SW 1271 (cell line): Measurements from ENCODE around the gene SOS1.
"Not testable (repeated sequence)": the region's sequence is repeated elsewhere in the genome, so short reads cannot be mapped to it uniquely, and the experiment has no call there.

Source experiments
- DNase-seq, 2 experiments: peaks; one replicate each; lab custom pipeline; 2025; lab: John Stamatoyannopoulos, UW

Gene SOS1

DNA sequence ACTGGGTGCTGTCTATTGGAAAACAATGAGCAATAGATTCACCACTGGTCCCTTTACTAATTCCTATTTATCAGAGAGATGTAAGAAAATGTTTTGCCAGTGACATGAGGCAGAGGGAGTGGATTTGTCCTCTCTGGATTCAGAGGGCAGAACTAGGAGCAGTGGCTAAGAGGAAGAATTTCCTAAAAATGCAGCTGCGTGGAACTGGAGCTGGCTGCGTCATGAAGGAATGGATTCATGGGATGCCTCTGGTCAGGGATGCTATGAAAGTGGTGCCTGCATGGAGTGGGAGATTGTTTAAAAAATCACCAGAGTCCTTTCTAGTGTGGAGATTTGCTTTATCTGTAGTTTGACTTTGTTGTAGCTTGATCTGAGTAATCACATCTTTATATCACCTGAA, 152.8 kb downstream of the SOS1 start:
- no peak for DNase-seq

DNA sequence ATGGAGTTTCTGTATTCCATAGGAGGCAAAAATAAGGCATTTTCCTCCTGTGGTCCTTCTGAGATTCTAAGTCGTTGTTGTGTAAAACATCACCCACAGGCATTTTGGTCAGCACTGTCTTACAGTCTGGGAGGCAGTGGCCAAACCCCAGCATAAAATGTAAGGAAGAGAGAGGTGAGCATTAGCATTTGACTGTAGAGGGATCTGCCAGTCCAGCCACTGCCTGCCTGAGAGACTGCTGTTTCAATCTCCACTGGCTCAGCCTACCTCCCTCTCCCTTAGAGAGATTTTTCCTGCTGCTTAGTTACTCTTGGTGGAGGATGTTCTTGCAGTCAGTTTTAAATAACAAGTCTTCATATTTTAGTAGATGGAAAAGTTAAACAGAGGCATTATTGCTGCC, 154.2 kb downstream of the SOS1 start:
- DNase-seq = no peak

DNA sequence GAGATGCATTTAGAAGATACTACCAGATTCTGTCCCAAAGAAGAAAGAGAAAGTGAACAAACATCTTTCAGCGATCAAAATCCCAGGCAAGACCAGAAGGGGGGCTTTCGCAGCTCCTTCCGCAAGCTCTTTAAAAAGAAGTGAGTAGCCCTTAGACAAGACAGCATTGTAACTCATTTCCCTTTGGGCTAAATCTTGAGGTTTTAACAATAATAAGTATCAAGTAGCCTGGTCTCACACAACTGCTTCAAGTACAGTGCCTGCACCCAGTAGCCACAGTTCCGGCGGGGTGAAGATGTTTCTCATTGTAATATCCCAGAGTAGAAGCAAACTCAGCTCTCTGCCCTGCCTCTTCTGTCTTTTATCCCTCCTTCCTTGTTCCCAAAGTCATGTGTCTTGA, 154.8 kb downstream of the SOS1 start:
- DNase-seq = no peak

DNA sequence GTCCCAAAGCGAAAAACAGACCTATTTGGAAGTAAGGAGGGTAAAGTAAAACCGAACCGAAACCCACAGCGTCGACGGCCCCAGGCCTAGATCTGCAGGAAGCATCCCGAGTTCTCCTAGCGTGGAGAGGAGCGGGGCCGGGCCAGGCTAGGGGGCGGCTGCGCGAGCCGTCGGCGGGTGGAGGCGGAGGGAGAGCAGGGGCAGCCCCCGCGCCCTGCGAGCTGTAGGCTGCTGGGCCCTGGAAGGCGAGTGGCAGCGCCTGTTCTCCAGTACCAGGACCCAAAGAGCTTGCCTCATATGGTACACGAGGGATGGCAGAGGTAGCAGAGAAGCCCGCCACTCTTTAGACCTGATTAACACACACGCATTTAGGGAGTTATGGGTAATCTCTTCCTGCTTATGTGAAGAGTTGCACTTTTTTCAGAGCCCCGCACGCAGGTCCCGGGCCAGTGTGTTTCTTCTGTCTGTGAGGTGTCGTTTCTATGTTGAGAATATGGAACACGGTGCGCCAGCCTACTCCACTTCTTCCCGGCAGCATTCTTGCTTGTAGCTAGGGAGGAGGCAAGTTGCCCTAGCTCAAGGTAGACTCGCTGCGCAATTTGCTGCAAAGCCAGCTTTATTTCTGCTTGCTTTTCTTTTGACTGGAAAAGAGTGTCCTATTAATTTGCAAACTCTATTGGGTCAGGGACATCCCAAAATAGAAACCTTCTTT, 160.1 kb downstream of the SOS1 start:
- DNase-seq = no peak

DNA sequence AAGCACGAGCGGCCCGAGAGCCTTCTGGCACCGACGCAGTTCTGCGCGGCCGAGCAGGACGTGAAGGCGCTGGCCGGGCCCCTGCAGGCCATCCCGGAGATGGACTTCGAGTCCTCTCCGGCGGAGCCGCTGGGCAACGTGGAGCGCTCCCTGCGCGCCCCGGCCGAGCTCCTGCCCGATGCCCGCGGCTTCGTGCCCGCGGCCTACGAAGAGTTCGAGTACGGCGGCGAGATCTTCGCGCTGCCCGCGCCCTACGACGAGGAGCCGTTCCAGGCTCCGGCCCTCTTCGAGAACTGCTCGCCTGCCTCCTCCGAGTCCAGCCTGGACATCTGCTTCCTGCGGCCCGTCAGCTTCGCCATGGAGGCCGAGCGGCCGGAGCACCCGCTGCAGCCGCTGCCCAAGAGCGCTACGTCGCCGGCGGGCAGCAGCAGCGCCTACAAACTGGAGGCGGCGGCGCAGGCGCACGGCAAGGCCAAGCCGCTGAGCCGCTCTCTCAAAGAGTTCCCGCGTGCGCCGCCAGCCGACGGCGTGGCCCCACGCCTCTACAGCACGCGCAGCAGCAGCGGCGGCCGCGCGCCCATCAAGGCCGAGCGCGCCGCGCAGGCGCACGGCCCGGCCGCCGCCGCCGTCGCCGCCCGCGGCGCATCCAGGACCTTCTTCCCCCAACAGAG, 160.8 kb downstream of the SOS1 start:
- DNase-seq = no peak

GRCh38 chr2:38959466-38959865, 161.4 kb downstream of the SOS1 start:
- no peak for DNase-seq

DNA sequence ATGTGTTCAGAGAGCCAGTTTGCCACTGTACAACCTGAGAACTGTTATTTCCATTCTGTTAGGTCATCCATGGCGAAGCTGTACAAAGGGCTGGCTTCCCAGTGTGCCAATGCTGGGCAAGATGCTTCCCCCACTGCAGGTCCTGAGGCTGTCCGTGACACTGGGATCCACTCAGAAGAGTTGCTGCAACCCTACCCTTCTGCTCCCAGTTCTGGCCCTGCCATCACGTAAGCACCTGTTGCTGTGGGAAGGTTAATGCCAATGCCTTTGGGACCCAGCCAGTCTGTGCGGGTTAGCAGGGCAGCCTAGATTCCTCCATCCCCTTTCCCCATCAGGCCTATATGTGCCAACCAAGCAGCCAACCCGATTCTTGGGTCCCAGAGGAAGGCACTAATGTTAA, 162.9 kb downstream of the SOS1 start:
- no peak for DNase-seq

GRCh38 chr2:38951766-38952165, 169.1 kb downstream of the SOS1 start:
- no peak for DNase-seq

GRCh38 chr2:38948995-38949394, 171.9 kb downstream of the SOS1 start:
- no peak for DNase-seq

GRCh38 chr2:38948387-38948882, 172.4 kb downstream of the SOS1 start:
- DNase-seq = no peak

DNA sequence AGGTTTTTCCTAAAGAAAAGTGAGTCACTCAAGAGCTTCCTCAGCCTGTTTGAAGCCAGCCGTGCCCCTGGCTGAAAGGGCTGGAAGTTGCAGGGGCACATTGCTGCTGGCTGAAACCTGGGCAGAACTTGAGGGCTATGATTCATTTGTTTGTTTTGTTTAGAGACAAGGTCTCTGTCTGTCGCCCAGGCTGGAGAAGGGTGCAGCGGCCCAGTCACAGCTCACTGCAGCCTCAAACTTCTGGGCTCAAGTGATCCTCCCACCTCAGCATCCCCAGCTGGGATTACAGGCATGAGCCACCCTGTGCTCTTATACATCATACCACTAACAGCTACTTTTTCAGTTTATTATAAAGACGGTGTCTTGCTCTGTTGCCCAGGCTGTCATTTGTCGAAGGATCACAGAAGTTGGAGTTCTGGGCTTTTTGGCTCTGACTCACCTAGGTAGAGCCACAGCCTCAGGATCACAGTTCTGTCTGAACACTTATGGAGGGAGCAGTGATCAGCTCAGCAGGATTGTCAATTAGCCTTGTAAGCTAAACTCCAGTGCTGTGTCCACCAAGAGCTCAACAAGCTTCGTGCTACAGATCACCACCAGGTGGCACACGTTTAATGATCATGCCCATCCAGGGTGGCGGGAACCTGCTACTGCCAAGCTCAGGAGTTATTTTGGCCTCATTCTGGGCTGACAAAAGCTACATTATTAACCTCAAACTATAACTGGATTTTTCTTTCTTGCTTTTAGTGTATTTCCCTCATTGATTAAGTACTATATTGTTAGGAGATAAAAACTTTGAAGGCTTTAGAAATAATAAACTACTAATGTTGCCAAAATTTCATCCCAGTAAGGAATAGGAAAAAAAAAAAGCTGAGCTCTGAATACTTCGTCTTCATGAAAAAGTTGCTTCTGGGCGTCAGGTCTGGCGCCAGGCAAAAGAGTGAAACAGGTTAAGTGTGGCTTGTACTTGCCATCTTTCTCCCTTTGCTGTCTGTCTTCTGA, 173.3 kb downstream of the SOS1 start:
- DNase-seq = peak; percentile 21 to 82

GRCh38 chr2:38945911-38946310, 174.9 kb downstream of the SOS1 start:
- DNase-seq = no peak

DNA sequence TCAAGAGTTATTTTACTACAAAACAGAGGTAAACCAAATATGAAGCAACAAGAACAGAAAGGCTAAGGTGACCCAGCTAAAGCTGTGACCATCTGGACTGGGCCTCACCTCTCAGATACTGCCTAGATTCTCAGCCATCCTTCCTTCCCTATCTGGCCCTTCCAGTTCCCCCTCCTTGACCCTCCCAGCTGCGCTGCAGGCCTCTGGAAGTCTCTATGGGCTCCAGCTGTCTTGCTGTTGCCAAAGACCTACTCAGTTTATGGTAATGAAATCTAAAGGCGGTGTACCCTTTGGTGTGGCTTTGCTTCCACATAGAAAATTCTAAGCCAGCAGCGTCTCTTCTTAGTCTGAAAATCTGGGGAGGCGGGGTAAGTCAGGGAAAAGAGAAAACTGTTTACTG, 175.5 kb downstream of the SOS1 start:
- DNase-seq = no peak

DNA sequence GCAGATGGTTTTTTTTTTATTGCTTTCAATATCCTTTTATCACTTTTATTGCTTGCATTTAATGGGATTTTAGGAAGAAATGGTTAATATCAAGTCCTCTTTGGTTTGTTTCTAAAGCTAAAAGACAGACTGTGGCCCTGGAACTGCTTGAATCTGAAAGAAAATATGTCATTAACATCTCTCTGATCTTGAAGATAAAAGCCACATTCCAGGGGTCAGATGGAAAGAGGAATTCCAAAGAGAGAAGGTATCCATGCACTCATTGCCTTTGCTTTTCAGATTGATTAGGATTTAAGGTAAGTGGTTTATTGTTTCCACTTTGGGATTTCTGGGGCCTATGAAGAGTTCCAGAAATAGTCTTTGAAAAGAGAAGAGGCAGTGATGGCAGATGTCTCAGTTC, 177.1 kb downstream of the SOS1 start:
- DNase-seq = no peak

- DNase-seq = no peak
Observed at GRCh38 chr2:38940746-38941145, 180.1 kb downstream of the SOS1 start.

DNA sequence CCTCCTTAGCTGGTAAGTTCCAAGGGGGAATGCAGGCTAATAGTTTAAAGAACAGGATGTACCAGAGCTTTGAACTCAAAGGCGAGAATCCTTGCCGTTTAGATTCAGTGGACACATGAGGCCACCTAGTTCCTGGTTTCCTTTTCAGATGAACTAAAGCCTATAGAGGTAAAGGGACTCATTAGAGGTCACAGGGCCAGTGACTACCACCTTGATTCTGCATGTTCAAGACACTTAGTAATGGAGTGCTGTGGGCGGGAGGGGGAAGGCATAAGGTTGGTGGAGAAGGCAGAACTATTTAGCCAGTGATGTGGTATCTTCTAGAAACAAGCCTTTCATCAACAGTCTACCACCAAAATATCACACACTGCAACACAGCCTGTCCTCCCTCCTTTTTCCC, 183.3 kb downstream of the SOS1 start:
- no peak for DNase-seq

- DNase-seq = not testable (repeated sequence)
Observed at GRCh38 chr2:38936516-38936915, 184.3 kb downstream of the SOS1 start.

DNA sequence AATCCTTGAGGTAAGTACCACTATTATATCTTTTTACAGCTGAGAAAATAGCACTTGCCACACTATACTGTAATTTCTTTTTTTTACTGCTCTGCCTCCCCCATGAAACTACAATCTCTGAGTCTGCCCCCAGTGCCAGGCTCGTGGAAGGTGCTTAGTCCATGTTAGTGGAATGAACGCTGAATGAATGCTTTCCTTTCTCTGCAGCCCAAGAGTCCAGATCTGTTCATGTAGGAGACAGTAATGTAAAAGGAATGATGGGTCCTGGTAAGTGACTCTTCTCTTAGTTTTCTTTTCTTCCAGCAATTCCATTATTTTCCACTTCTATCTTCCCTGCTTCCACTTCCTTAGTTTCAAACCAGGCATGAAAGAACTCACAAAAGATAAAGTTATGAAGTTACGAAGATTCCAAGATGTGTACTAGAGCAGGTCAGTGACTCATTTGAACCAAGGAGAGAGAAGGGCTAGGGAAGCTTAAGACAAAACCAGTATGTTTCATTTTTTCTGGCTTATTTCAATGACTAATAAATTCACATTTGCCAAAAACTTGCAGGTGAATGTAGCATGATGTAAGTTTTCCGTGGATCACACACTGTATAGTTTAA, 185.2 kb downstream of the SOS1 start:
- DNase-seq = no peak

DNA sequence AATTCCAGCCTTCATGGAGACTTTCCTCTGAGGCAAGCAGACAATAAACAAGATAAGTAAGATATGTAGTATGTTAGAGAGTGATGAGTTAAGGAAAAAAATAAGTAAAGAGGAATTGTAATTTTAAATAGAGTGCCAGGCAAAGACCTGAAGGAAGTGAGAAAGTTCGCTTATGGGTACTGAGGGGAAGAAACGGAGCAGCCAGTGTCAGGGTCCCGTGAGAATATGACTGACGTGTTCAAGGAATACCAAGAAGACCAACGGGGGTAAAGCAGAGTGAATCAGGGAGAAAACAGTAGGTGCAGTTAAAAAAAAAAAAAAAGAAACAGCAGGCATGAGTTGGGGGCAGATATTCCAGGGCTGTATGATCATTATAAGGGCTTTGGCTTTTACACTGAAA, 186.1 kb downstream of the SOS1 start:
- no peak for DNase-seq

DNA sequence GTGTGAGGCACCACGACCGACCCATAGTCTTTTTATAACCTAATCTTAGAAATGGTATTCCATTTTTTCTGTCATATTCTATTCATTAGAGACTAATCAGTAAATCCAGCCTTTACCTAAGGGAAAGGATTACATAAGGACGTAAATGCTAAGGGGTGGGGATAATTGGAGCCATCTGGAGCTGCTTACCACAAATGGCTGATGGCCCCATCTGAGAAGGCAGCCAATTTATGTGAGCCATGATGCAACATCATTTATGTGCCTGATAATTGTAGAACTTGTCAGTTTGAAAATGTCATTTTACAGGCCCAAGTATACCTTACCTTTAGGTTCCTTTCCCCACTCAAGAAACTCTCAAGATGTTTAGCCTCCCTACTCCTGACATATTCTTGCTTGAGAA, 187.2 kb downstream of the SOS1 start:
- no peak for DNase-seq

- DNase-seq = no peak
Observed at GRCh38 chr2:38932586-38932985, 188.3 kb downstream of the SOS1 start.
